ENCODE measurements around the gene PDE8B.

The PDE8B gene

DNA sequence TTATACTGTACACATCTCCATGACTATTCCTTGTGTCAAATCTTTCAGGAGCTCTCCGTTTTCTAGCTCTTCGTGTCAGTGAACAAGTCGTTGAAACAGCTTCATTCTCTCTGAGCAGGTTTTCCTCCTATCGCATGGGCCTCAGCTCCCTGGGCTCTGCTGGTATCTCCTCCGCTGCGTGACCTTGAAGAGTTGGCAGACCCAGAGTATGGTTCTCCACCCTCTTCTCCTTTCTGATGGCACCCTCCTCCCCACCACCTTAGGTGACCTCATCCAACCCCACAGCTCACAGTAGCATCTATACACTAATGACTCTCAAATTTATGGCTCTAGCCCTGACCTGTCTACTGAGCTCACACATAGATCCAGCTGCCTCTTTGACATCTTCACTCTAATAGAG lies 36.0 kb upstream of the PDE8B start:
- no peak for DNase-seq (ENCODE audit: extremely low spot score)
- TF ChIP-seq BHLHE40 (IDR thresholded peaks at IDR 0.05; ENCODE audit: borderline replicate concordance): no peak
- no peak for TF ChIP-seq FOXM1 (IDR thresholded peaks at IDR 0.05; ENCODE audit: borderline replicate concordance)
- TF ChIP-seq TARDBP (IDR thresholded peaks at IDR 0.05): no peak
- TF ChIP-seq ELF4 (IDR thresholded peaks at IDR 0.05): no peak
- TF ChIP-seq LEF1 (IDR thresholded peaks at IDR 0.05; ENCODE audit: borderline replicate concordance): no peak
- no peak for TF ChIP-seq ARNT (IDR thresholded peaks at IDR 0.05)
- TF ChIP-seq, protein P1, sequence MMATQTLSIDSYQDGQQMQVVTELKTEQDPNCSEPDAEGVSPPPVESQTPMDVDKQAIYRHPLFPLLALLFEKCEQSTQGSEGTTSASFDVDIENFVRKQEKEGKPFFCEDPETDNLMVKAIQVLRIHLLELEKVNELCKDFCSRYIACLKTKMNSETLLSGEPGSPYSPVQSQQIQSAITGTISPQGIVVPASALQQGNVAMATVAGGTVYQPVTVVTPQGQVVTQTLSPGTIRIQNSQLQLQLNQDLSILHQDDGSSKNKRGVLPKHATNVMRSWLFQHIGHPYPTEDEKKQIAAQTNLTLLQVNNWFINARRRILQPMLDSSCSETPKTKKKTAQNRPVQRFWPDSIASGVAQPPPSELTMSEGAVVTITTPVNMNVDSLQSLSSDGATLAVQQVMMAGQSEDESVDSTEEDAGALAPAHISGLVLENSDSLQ (IDR thresholded peaks at IDR 0.05): no peak
- no peak for TF ChIP-seq FOXK2 (IDR thresholded peaks at IDR 0.05)
- TF ChIP-seq NFRKB (IDR thresholded peaks at IDR 0.05): no peak
- TF ChIP-seq FOXA1 (IDR thresholded peaks at IDR 0.05): no peak
- TF ChIP-seq HDGF (IDR thresholded peaks at IDR 0.05; ENCODE audit: borderline replicate concordance): no peak
- no peak for TF ChIP-seq CTBP1 (IDR thresholded peaks at IDR 0.05; ENCODE audit: borderline replicate concordance)
- no peak for TF ChIP-seq ZNF384 (IDR thresholded peaks at IDR 0.05)
- no peak for TF ChIP-seq SP1 (IDR thresholded peaks at IDR 0.05)
- no peak for TF ChIP-seq L3MBTL2 (conservative IDR thresholded peaks at IDR 0.05)
- no peak for TF ChIP-seq SUZ12 (IDR thresholded peaks at IDR 0.05)
- ChIA-PET CTCF (interaction anchor here (0.6 kb wide), 1 partner anchor 1989 kb away, joined by 3 read pairs; no protein-coding TSS in a partner anchor), POLR2A (no interaction called here)

DNA sequence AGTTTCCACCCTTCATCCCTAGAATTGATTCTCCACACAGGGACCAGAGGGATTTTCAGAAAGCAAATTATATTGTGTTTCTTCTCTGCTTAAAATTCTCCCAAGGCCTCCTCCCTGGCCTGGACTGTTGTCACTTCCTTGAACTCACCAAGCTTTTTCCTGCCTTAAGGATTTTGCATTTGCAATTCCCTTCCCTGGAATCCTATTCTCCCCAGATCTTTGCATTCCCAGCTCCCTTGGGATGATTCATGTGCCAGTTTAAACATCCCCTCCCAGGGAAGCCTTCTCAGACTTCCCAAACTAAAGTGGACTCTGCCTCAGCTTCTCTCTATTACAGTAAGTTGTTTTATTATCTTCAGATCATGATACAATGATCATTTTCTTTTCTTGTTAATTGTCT lies 35.2 kb upstream of the PDE8B start:
- TF ChIP-seq SUZ12 (IDR thresholded peaks at IDR 0.05): no peak
- POLR2A ChIA-PET: no interaction called here
- CTCF ChIA-PET: interaction anchor here (0.6 kb wide), 1 partner anchor 1988 kb away, joined by 3 read pairs; no protein-coding TSS in a partner anchor

DNA sequence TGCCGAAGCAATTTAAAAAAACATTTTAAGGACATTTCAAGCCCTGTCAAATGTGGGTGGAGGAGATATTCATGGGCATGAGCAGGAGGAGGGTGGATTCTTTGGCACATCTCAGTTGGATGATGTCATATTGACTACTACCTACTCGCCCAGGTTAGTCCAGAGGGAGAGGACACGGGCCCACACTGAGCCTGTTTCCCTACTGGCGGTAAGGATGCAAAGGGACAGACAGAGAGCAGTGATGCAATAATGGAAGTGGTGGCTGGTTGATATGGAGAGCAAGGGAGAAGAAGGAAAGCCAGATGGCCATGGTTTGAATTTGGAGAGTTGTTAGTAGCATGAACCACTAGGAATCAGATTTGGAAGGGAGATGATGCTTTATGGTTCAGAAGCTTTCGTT lies 34.1 kb upstream of the PDE8B start:
- DNase-seq (ENCODE audit: extremely low spot score): no peak
- no peak for TF ChIP-seq BHLHE40 (IDR thresholded peaks at IDR 0.05; ENCODE audit: borderline replicate concordance)
- TF ChIP-seq L3MBTL2 (conservative IDR thresholded peaks at IDR 0.05): no peak
- no peak for TF ChIP-seq LEF1 (IDR thresholded peaks at IDR 0.05; ENCODE audit: borderline replicate concordance)
- POLR2A ChIA-PET: no interaction called here
- CTCF ChIA-PET: no interaction called here

More for the DNA sequence above, 35.2 kb upstream of the PDE8B start:
- DNase-seq (ENCODE audit: extremely low spot score): no peak

DNA sequence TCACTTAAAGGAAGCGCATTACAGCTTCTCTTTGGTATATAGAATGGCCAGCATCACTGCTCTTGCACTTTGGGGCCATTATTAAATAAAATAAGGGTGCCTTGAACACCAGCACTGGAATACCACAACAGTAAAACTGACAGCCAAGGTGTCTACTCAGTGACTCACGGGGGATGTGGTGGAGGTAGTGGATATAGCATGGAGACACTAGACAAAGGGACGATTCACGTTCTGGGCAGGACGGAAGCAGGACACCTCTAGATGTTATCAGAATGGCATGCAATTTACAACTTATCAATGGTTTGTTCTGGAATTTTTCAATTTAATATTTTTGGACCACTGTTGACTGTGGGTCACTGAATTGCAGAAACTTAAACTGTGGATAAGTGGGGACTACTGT lies 32.9 kb upstream of the PDE8B start:
- no peak for DNase-seq (ENCODE audit: extremely low spot score)
- TF ChIP-seq L3MBTL2 (conservative IDR thresholded peaks at IDR 0.05): no peak
- TF ChIP-seq, protein P1 (IDR thresholded peaks at IDR 0.05): no peak
- ChIA-PET CTCF (no interaction called here), POLR2A (no interaction called here)

GRCh38 chr5:77180167-77181081 lies 30.1 kb upstream of the PDE8B start:
- ChIA-PET CTCF (no interaction called here), POLR2A (no interaction called here)
- no peak for DNase-seq (ENCODE audit: extremely low spot score)
- TF ChIP-seq HDGF (IDR thresholded peaks at IDR 0.05; ENCODE audit: borderline replicate concordance) (no peak), FOXA1 (IDR thresholded peaks at IDR 0.05) (no peak), NFRKB (IDR thresholded peaks at IDR 0.05) (no peak)
- TF ChIP-seq, protein P1 (IDR thresholded peaks at IDR 0.05): no peak

GRCh38 chr5:77181173-77181572 lies 29.3 kb upstream of the PDE8B start:
- no peak for DNase-seq (ENCODE audit: extremely low spot score)
- CTCF ChIA-PET: interaction anchor here (0.6 kb wide), 1 partner anchor 405 kb away, joined by 4 read pairs; no protein-coding TSS in a partner anchor
- POLR2A ChIA-PET: no interaction called here
- TF ChIP-seq NFRKB (IDR thresholded peaks at IDR 0.05): no peak
- TF ChIP-seq ZNF384 (IDR thresholded peaks at IDR 0.05): no peak
- no peak for TF ChIP-seq ARNT (IDR thresholded peaks at IDR 0.05)
- TF ChIP-seq, protein P1 (IDR thresholded peaks at IDR 0.05): no peak
- no peak for TF ChIP-seq TARDBP (IDR thresholded peaks at IDR 0.05)
- TF ChIP-seq FOXM1 (IDR thresholded peaks at IDR 0.05; ENCODE audit: borderline replicate concordance): no peak
- TF ChIP-seq LEF1 (IDR thresholded peaks at IDR 0.05; ENCODE audit: borderline replicate concordance): no peak
- no peak for TF ChIP-seq L3MBTL2 (conservative IDR thresholded peaks at IDR 0.05)
- no peak for TF ChIP-seq FOXA1 (IDR thresholded peaks at IDR 0.05)
- TF ChIP-seq FOXK2 (IDR thresholded peaks at IDR 0.05): no peak
- no peak for TF ChIP-seq HDGF (IDR thresholded peaks at IDR 0.05; ENCODE audit: borderline replicate concordance)
- no peak for TF ChIP-seq SP1 (IDR thresholded peaks at IDR 0.05)
- no peak for TF ChIP-seq ELF4 (IDR thresholded peaks at IDR 0.05)
- TF ChIP-seq SUZ12 (IDR thresholded peaks at IDR 0.05): no peak
- TF ChIP-seq CTBP1 (IDR thresholded peaks at IDR 0.05; ENCODE audit: borderline replicate concordance): no peak
